Caco-2 (cell line): ENCODE measurements around the gene PSMD11. TPM values are rescaled to one million over a fixed set of nuclear protein-coding genes. Genes with fewer than 3 reads are reported as not detected.

ENCODE experiments used
- BruUV-seq: library from RNA; stranded (reverse); fragments of 400-500 nt; replicated peaks from 2 replicates; lab custom pipeline; 2021; lab: Mats Ljungman, UMichigan
- CTCF ChIA-PET: fragments of 300-600 bp; sonication (Branson Sonifier 250); formaldehyde crosslinking; loops from one replicate; lab custom pipeline; 2022; ENCODE audit warnings: antibody characterized with exemption; lab: Charles Lee
- POLR2A ChIA-PET: fragments of 300-600 bp; sonication (Branson Sonifier 250); formaldehyde crosslinking; loops from one replicate; lab custom pipeline; 2022; ENCODE audit warnings: antibody characterized with exemption; lab: Charles Lee
- DNase-seq, 2 experiments: peaks; one replicate each; pipeline versions ENCODE4 v3.0.0 to v3.0.0-alpha.2; 2020 to 2022
- H3K27me3 ChIP-seq: replicated peaks from 2 replicates; pipeline ENCODE4 v1.6.0; 2011; ENCODE audit warnings: low read length; ENCODE audit not compliant: control insufficient read depth, insufficient read depth
- H3K36me3 ChIP-seq: 2 replicates; pipeline ENCODE4 v1.5.1; 2011; ENCODE audit warnings: low read length; ENCODE audit not compliant: control insufficient read depth, insufficient read depth
- H3K4me1 ChIP-seq: fragments of 250-450 bp; sonication (Bioruptor Pico); 2 replicates; pipeline ENCODE4 v1.5.1; 2020; ENCODE audit warnings: mild to moderate bottlenecking
- H3K4me3 ChIP-seq: 2 replicates; pipeline ENCODE4 v1.5.1; 2011; ENCODE audit warnings: low read depth, mild to moderate bottlenecking, control low read depth, low read length
- H3K9me3 ChIP-seq: fragments of 250-450 bp; sonication (Bioruptor Pico); 2 replicates; pipeline ENCODE4 v1.5.1; 2020; ENCODE audit warnings: mild to moderate bottlenecking, moderate library complexity
- H3K27ac Mint-ChIP-seq: one replicate; pipeline ENCODE4 v1.8.0; 2022; ENCODE audit warnings: mixed read lengths; ENCODE audit not compliant: unreplicated experiment
- H3K27me3 Mint-ChIP-seq: one replicate; pipeline ENCODE4 v1.8.0; 2022; ENCODE audit warnings: mixed read lengths; ENCODE audit not compliant: insufficient read depth, unreplicated experiment
- H3K36me3 Mint-ChIP-seq: one replicate; pipeline ENCODE4 v1.8.0; 2022; ENCODE audit warnings: mild to moderate bottlenecking, mixed read lengths; ENCODE audit not compliant: insufficient read depth, unreplicated experiment
- H3K4me1 Mint-ChIP-seq: one replicate; pipeline ENCODE4 v1.8.0; 2022; ENCODE audit warnings: low read depth, mixed read lengths; ENCODE audit not compliant: unreplicated experiment
- H3K4me3 Mint-ChIP-seq: one replicate; pipeline ENCODE4 v1.8.0; 2022; ENCODE audit warnings: mild to moderate bottlenecking, moderate library complexity, mixed read lengths; ENCODE audit not compliant: unreplicated experiment
- H3K9me3 Mint-ChIP-seq: one replicate; pipeline ENCODE4 v1.8.0; 2022; ENCODE audit warnings: mixed read lengths; ENCODE audit not compliant: unreplicated experiment
- CTCF ChIP-seq, 2 experiments: fragments of 200-600 bp in 1 of 2; IDR thresholded peaks; 1 replicate in 1 of 2; 2 replicates in 1 of 2; pipeline versions ENCODE4 v1.5.1 to v1.8.0; 2011 to 2022; ENCODE audit warnings: antibody characterized with exemption in 1 of 2, control low read depth in 1 of 2, inconsistent platforms in 1 of 2, low read depth in 1 of 2, low read length in 1 of 2, mild to moderate bottlenecking in 1 of 2, moderate library complexity in 1 of 2; ENCODE audit not compliant: insufficient read depth in 1 of 2, severe bottlenecking in 1 of 2, unreplicated experiment in 1 of 2
- intact Hi-C: fragments of 100-400 bp; cut with micrococcal nuclease; formaldehyde crosslinking; loops from one replicate; pipeline ENCODE4 v1.10.0; 2022; ENCODE audit not compliant: unreplicated experiment
- total RNA-seq: library from RNA; stranded (reverse); gene quantifications from 2 replicates; pipeline ENCODE4 v1.2.3, GENCODE V29; 2022

The PSMD11 gene
- total RNA-seq, 1 experiment from 2014 or later = 208 TPM

DNA sequence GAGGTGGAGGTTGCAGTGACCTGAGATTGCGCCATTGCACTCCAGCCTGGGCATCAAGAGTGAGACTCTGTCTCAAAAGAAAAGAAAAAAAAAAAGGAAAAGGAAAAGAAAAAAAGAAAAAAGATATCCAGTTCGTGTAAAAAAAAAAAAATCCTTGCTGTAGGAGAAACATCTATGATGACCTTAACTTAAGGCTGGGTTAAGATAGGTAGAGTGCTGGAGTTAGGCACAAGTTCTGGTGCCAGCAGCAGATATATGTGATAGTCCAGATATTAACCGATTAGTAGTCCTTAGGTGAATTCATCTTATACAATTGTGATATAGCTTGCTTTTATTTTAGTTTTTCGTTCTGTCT, 17.2 kb downstream of the PSMD11 start:
- no peaks in the 10 kb centered on the region for H3K27me3 ChIP-seq
- Mint-ChIP-seq H3K4me3 (no peak overlapping the region), H3K9me3 (no peaks in the 10 kb centered on the region), H3K27ac (no peak overlapping the region), H3K4me1 (no peaks in the 10 kb centered on the region), H3K27me3 (no peaks in the 10 kb centered on the region), H3K36me3 (peaks cover 87% of the 10 kb centered on the region)
- no peak overlapping the region for H3K4me3 ChIP-seq
- no peak for TF ChIP-seq CTCF (IDR thresholded peaks at IDR 0.05; ENCODE audit: insufficient read depth in 1 of 2, low read depth in 1 of 2, low read length in 1 of 2, severe bottlenecking in 1 of 2, unreplicated experiment in 1 of 2)
- no peak for DNase-seq
- peaks cover 3% of the 10 kb centered on the region for H3K36me3 ChIP-seq
- ChIA-PET POLR2A (no interaction called here), CTCF (interaction anchor here (0.6 kb wide), 2 partner anchors 65 to 256 kb away, joined by 3 to 5 read pairs; no protein-coding TSS in a partner anchor)
- no TSS peak for BruUV-seq
- H3K9me3 ChIP-seq = no peaks in the 10 kb centered on the region
- intact Hi-C loops = no loop called here
- H3K4me1 ChIP-seq = no peaks in the 10 kb centered on the region

GRCh38 chr17:32461853-32462617, 17.7 kb downstream of the PSMD11 start:
- H3K27ac Mint-ChIP-seq = no peak overlapping the region
- H3K4me3 Mint-ChIP-seq = no peak overlapping the region
- TF ChIP-seq CTCF (IDR thresholded peaks at IDR 0.05; ENCODE audit: insufficient read depth in 1 of 2, low read depth in 1 of 2, low read length in 1 of 2, severe bottlenecking in 1 of 2, unreplicated experiment in 1 of 2) = peak; percentile 62 to 70
- Histone ChIP-seq H3K9me3 (no peaks in the 10 kb centered on the region), H3K36me3 (peaks cover 3% of the 10 kb centered on the region), H3K4me1 (no peaks in the 10 kb centered on the region), H3K27me3 (no peaks in the 10 kb centered on the region), H3K4me3 (no peak overlapping the region)
- intact Hi-C loops = no loop called here
- peaks cover 87% of the 10 kb centered on the region for H3K36me3 Mint-ChIP-seq
- no peaks in the 10 kb centered on the region for H3K9me3 Mint-ChIP-seq
- ChIA-PET POLR2A (no interaction called here), CTCF (interaction anchor here (0.6 to 1.0 kb wide), 4 partner anchors 16 to 256 kb away, joined by 3 to 5 read pairs (median 4); no protein-coding TSS in a partner anchor)
- peak; percentile 61 to 74 for DNase-seq
- H3K27me3 Mint-ChIP-seq = no peaks in the 10 kb centered on the region
- no peaks in the 10 kb centered on the region for H3K4me1 Mint-ChIP-seq
- no TSS peak for BruUV-seq

GRCh38 chr17:32463304-32463703, 19.0 kb downstream of the PSMD11 start:
- Histone ChIP-seq H3K27me3 (no peaks in the 10 kb centered on the region), H3K4me1 (no peaks in the 10 kb centered on the region), H3K36me3 (peaks cover 3% of the 10 kb centered on the region), H3K9me3 (no peaks in the 10 kb centered on the region), H3K4me3 (no peak overlapping the region)
- no TSS peak for BruUV-seq
- H3K9me3 Mint-ChIP-seq = no peaks in the 10 kb centered on the region
- POLR2A ChIA-PET = no interaction called here
- peaks cover 87% of the 10 kb centered on the region for H3K36me3 Mint-ChIP-seq
- no peaks in the 10 kb centered on the region for H3K4me1 Mint-ChIP-seq
- no peak for DNase-seq
- TF ChIP-seq CTCF (IDR thresholded peaks at IDR 0.05; ENCODE audit: insufficient read depth in 1 of 2, low read depth in 1 of 2, low read length in 1 of 2, severe bottlenecking in 1 of 2, unreplicated experiment in 1 of 2) = no peak
- H3K4me3 Mint-ChIP-seq = no peak overlapping the region
- no peaks in the 10 kb centered on the region for H3K27me3 Mint-ChIP-seq
- intact Hi-C loops = no loop called here
- CTCF ChIA-PET = interaction anchor here (0.6 to 1.0 kb wide), 2 partner anchors 22 to 185 kb away, joined by 3 to 4 read pairs; no protein-coding TSS in a partner anchor
- H3K27ac Mint-ChIP-seq = no peak overlapping the region
